ENCODE results near the gene PACRG.

DNA sequence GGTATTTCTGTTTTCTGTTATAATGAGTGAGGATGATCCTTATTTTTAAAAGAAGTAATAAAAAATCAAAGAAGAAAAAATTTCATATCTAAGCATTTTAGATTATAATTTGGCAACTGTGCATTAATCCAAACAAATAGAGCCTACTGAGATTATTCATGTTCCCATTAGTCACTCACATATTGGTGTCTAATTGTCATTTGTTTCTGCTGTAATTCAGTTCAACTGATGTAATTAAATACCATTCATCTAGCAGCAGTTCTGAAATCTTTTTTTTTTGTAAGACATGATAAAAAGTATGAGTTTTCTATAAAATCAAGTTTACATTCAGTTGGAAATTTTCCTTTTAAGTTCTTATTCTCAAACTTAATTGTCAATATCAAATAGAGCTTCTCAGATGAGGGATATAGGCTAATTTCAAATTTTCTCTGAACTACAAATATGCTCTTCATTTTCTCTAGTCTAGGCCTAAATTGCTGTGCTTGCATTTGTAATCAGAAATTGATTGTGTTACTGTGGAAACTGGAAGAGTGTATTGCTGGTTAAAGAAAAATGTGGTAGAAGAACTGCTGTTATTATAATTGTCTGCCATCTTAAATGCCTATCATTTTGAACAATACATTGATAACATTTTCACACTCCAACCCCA is 23.6 kb downstream of the PACRG start:
- TF ChIP-seq, protein P1, sequence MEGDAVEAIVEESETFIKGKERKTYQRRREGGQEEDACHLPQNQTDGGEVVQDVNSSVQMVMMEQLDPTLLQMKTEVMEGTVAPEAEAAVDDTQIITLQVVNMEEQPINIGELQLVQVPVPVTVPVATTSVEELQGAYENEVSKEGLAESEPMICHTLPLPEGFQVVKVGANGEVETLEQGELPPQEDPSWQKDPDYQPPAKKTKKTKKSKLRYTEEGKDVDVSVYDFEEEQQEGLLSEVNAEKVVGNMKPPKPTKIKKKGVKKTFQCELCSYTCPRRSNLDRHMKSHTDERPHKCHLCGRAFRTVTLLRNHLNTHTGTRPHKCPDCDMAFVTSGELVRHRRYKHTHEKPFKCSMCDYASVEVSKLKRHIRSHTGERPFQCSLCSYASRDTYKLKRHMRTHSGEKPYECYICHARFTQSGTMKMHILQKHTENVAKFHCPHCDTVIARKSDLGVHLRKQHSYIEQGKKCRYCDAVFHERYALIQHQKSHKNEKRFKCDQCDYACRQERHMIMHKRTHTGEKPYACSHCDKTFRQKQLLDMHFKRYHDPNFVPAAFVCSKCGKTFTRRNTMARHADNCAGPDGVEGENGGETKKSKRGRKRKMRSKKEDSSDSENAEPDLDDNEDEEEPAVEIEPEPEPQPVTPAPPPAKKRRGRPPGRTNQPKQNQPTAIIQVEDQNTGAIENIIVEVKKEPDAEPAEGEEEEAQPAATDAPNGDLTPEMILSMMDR (IDR thresholded peaks at IDR 0.05 in 2 of 3, conservative IDR thresholded peaks at IDR 0.05 in 1 of 3; ENCODE audit: control insufficient read depth in 2 of 3, extremely low read depth in 1 of 3, insufficient read depth in 1 of 3, low read depth in 3 of 3, low read length in 3 of 3) = no peak
- no peak for TF ChIP-seq SMC3 (IDR thresholded peaks at IDR 0.05; ENCODE audit: borderline replicate concordance, low read length)
- TF ChIP-seq POLR2A (IDR thresholded peaks at IDR 0.05; ENCODE audit: low read depth, low read length) = no peak
- no peak for TF ChIP-seq MXI1 (IDR thresholded peaks at IDR 0.05; ENCODE audit: low read depth, low read length)
- no peak for TF ChIP-seq EZH2 (IDR thresholded peaks at IDR 0.05; ENCODE audit: borderline replicate concordance, control insufficient read depth, low read depth, low read length)
- no peak for TF ChIP-seq MYC (IDR thresholded peaks at IDR 0.05; ENCODE audit: insufficient read depth, insufficient read length, insufficient replicate concordance, low read length, severe bottlenecking)
- no peak for TF ChIP-seq POLR2AphosphoS5 (IDR thresholded peaks at IDR 0.05; ENCODE audit: low read length)
- TF ChIP-seq HDAC2 (IDR thresholded peaks at IDR 0.05) = no peak
